Gastrocnemius medialis (tissue), 4 donors: ENCODE measurements around the gene TCN2.

Experiments used
- POLR2A ChIP-seq, 2 donors: fragments of 450-650 bp; IDR thresholded peaks; one replicate each; pipeline ENCODE4 v1.6.1; 2017; ENCODE audit warnings: antibody characterized with exemption in 2 of 2, mild to moderate bottlenecking in 2 of 2, moderate library complexity in 2 of 2
- TF ChIP-seq, protein P1 (sequence below), 5 experiments: fragments of 450-650 bp in 3 of 5; fragments of 200-600 bp in 2 of 5; sonication (generic) in 2 of 5; IDR thresholded peaks in 4 of 5; conservative IDR thresholded peaks in 1 of 5; 1 replicate in 4 of 5; 2 replicates in 1 of 5; pipeline ENCODE4 v1.5.1; 2016 to 2019; ENCODE audit warnings: antibody characterized with exemption in 5 of 5, mild to moderate bottlenecking in 3 of 5, moderate library complexity in 3 of 5

DNA sequence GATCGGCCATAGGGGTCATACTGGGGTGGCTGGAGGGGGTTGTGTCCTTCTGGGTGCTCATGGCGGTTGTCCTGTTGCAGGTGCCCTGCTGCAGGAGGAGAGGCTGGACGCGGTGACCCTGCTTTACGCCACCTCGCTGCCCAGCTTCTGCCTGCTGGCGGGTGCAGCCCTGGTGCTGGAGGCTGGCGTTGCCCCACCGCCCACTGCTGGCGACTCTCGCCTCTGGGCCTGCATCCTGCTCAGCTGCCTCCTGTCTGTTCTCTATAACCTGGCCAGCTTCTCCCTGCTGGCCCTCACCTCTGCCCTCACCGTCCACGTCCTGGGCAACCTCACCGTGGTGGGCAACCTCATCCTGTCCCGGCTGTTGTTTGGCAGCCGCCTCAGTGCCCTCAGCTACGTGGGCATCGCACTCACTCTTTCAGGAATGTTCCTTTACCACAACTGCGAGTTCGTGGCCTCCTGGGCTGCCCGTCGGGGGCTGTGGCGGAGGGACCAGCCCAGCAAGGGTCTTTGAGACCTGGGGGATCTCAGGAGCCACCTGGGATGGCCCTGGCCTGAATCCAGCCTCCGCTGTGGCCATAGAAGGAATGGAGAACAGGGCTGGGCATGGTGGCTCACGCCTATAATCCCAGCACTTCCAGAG, 39.7 kb downstream of the TCN2 start:
- TF ChIP-seq, protein P1, sequence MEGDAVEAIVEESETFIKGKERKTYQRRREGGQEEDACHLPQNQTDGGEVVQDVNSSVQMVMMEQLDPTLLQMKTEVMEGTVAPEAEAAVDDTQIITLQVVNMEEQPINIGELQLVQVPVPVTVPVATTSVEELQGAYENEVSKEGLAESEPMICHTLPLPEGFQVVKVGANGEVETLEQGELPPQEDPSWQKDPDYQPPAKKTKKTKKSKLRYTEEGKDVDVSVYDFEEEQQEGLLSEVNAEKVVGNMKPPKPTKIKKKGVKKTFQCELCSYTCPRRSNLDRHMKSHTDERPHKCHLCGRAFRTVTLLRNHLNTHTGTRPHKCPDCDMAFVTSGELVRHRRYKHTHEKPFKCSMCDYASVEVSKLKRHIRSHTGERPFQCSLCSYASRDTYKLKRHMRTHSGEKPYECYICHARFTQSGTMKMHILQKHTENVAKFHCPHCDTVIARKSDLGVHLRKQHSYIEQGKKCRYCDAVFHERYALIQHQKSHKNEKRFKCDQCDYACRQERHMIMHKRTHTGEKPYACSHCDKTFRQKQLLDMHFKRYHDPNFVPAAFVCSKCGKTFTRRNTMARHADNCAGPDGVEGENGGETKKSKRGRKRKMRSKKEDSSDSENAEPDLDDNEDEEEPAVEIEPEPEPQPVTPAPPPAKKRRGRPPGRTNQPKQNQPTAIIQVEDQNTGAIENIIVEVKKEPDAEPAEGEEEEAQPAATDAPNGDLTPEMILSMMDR (IDR thresholded peaks at IDR 0.05 in 4 of 5, conservative IDR thresholded peaks at IDR 0.05 in 1 of 5), result no peak
- TF ChIP-seq POLR2A (IDR thresholded peaks at IDR 0.05), result no peak
